ENCODE data around the gene CIRBP. TPM values are rescaled to one million over a fixed set of nuclear protein-coding genes. Genes with fewer than 3 reads are reported as not detected.
A peak's percentile ranks its signal among the peaks of the same experiment; 100 is the strongest.

CIRBP gene
- polyA plus RNA-seq, 1 of the 3 experiments (the other 2 are of a cell fraction), result 762 TPM

DNA sequence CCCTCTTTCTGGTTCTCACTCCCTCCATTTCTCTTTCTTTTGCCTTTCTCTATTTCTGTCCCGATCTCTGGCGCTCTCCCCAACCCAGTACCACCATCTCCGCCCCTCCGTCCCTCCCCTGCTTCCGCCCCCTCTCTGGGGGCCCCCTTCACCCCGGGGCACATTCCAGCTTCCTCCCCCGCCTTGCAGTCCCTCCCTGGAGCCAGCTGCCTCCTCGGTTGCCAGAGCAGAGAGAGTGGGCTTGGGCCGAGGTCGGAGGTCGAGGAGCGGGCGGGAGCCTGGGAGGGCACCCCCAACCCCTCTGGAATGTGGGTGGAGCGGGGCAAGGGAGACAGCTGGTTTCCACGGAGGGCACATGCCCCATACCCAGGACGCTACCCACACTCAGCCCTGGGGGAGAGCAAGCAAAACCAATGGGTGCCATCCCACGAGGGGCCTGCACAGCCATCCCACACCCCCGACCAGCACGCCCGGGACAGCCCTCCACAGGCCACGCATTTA is 6.5 kb upstream of the CIRBP start:
- Histone ChIP-seq H3K36me3 (replicated peaks in 1 of 2; ENCODE audit: control insufficient read depth in 1 of 2, insufficient read depth in 2 of 2, low read length in 1 of 2) (peaks cover under 1 to 12% of the 10 kb centered on the region in 2 experiments), H3K9me2 (no peaks in the 10 kb centered on the region), H3F3A (replicated peaks; ENCODE audit: insufficient read depth) (peaks cover 38% of the 10 kb centered on the region), H3K4me3 (ENCODE audit: low read depth in 2 of 2, low read length in 1 of 2) (no peak overlapping the region; a peak in 1 of 4 replicates), H3K27me3 (ENCODE audit: insufficient read depth) (no peaks in the 10 kb centered on the region), H3K4me2 (peak overlapping the region; percentile 100; the same call in 1 of the 2 replicates), H3K27ac (ENCODE audit: low read depth in 2 of 2, low read length in 1 of 2) (peak overlapping the region; percentile 89 to 92; a peak in 2 of 4 replicates), H3K4me1 (ENCODE audit: control insufficient read depth in 1 of 2, insufficient read depth in 2 of 2, low read depth in 1 of 2, low read length in 1 of 2) (peaks cover 61 to 66% of the 10 kb centered on the region in 2 experiments), H3K79me2 (ENCODE audit: insufficient read depth) (peaks cover 21% of the 10 kb centered on the region), H2AFZ (ENCODE audit: low read depth) (no peak overlapping the region), H3K9me3 (no peaks in the 10 kb centered on the region), H3K9ac (no peak overlapping the region; the same call in 1 of the 2 replicates), H4K20me1 (ENCODE audit: insufficient read depth) (peaks cover 13% of the 10 kb centered on the region)
- ChIA-PET POLR2A (interaction anchor here (1.1 to 1.6 kb wide), 2 partner anchors 10 to 19 kb away, joined by 4 to 7 read pairs; no protein-coding TSS in a partner anchor), CTCF (interaction anchor here (0.8 to 18.6 kb wide), 6 partner anchors 10 to 40 kb away, joined by 3 to 594 read pairs (median 4); partner anchors contain the start of gene ATP5F1D)
- WGBS (ENCODE audit: low lambda C conversion rate), result 81% methylated on average over 16 of the region's 21 CpGs
- TF ChIP-seq, protein P1, sequence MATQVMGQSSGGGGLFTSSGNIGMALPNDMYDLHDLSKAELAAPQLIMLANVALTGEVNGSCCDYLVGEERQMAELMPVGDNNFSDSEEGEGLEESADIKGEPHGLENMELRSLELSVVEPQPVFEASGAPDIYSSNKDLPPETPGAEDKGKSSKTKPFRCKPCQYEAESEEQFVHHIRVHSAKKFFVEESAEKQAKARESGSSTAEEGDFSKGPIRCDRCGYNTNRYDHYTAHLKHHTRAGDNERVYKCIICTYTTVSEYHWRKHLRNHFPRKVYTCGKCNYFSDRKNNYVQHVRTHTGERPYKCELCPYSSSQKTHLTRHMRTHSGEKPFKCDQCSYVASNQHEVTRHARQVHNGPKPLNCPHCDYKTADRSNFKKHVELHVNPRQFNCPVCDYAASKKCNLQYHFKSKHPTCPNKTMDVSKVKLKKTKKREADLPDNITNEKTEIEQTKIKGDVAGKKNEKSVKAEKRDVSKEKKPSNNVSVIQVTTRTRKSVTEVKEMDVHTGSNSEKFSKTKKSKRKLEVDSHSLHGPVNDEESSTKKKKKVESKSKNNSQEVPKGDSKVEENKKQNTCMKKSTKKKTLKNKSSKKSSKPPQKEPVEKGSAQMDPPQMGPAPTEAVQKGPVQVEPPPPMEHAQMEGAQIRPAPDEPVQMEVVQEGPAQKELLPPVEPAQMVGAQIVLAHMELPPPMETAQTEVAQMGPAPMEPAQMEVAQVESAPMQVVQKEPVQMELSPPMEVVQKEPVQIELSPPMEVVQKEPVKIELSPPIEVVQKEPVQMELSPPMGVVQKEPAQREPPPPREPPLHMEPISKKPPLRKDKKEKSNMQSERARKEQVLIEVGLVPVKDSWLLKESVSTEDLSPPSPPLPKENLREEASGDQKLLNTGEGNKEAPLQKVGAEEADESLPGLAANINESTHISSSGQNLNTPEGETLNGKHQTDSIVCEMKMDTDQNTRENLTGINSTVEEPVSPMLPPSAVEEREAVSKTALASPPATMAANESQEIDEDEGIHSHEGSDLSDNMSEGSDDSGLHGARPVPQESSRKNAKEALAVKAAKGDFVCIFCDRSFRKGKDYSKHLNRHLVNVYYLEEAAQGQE (IDR thresholded peaks at IDR 0.05; ENCODE audit: low read depth, low read length), result no peak
- no peak for TF ChIP-seq RAD21 (IDR thresholded peaks at IDR 0.05; ENCODE audit: low read length)
- TF ChIP-seq TEAD4 (IDR thresholded peaks at IDR 0.05; ENCODE audit: borderline replicate concordance, insufficient read depth), result no peak
- TF ChIP-seq RFX5 (IDR thresholded peaks at IDR 0.05; ENCODE audit: low read length), result no peak
- no peak for TF ChIP-seq NRF1 (IDR thresholded peaks at IDR 0.05; ENCODE audit: low read depth, low read length)
- no peak for TF ChIP-seq MEF2A (IDR thresholded peaks at IDR 0.05; ENCODE audit: borderline replicate concordance, low read depth)
- no peak for TF ChIP-seq NFIC (IDR thresholded peaks at IDR 0.05; ENCODE audit: borderline replicate concordance)
- TF ChIP-seq, protein P2, sequence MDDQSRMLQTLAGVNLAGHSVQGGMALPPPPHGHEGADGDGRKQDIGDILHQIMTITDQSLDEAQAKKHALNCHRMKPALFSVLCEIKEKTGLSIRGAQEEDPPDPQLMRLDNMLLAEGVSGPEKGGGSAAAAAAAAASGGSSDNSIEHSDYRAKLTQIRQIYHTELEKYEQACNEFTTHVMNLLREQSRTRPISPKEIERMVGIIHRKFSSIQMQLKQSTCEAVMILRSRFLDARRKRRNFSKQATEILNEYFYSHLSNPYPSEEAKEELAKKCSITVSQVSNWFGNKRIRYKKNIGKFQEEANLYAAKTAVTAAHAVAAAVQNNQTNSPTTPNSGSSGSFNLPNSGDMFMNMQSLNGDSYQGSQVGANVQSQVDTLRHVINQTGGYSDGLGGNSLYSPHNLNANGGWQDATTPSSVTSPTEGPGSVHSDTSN (IDR thresholded peaks at IDR 0.05), result no peak
- TF ChIP-seq GABPA (IDR thresholded peaks at IDR 0.05; ENCODE audit: low read depth), result no peak
- TF ChIP-seq, protein P3, sequence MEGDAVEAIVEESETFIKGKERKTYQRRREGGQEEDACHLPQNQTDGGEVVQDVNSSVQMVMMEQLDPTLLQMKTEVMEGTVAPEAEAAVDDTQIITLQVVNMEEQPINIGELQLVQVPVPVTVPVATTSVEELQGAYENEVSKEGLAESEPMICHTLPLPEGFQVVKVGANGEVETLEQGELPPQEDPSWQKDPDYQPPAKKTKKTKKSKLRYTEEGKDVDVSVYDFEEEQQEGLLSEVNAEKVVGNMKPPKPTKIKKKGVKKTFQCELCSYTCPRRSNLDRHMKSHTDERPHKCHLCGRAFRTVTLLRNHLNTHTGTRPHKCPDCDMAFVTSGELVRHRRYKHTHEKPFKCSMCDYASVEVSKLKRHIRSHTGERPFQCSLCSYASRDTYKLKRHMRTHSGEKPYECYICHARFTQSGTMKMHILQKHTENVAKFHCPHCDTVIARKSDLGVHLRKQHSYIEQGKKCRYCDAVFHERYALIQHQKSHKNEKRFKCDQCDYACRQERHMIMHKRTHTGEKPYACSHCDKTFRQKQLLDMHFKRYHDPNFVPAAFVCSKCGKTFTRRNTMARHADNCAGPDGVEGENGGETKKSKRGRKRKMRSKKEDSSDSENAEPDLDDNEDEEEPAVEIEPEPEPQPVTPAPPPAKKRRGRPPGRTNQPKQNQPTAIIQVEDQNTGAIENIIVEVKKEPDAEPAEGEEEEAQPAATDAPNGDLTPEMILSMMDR (IDR thresholded peaks at IDR 0.05), result no peak
- TF ChIP-seq FOXJ3 (CRISPR knock-in tag; IDR thresholded peaks at IDR 0.05), result no peak
- TF ChIP-seq, protein P4, sequence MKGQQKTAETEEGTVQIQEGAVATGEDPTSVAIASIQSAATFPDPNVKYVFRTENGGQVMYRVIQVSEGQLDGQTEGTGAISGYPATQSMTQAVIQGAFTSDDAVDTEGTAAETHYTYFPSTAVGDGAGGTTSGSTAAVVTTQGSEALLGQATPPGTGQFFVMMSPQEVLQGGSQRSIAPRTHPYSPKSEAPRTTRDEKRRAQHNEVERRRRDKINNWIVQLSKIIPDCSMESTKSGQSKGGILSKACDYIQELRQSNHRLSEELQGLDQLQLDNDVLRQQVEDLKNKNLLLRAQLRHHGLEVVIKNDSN (IDR thresholded peaks at IDR 0.05; ENCODE audit: borderline replicate concordance, low read depth), result no peak
- no peak for DNase-seq
